Astrocyte (in vitro differentiated cells and primary cell): ENCODE results near the gene MATN4.

Experiments
- CTCF ChIP-seq: IDR thresholded peaks from 2 replicates; pipeline ENCODE4 v1.5.1; 2011; ENCODE audit warnings: low read depth, mild to moderate bottlenecking, inconsistent platforms, low read length, moderate library complexity; ENCODE audit not compliant: insufficient read depth
- EZH2 ChIP-seq: IDR thresholded peaks from 2 replicates; pipeline ENCODE4 v1.6.1; 2012; ENCODE audit warnings: mild to moderate bottlenecking, low read length, inconsistent platforms; ENCODE audit not compliant: insufficient read depth

GRCh38 chr20:45325371-45325770 is 17.3 kb upstream of the MATN4 start:
- TF ChIP-seq CTCF (no peak), EZH2 (no peak)
